ENCODE results near the gene PRR3. TPM values are rescaled to one million over a fixed set of nuclear protein-coding genes. Genes with fewer than 3 reads are reported as not detected.

The PRR3 gene
- total and polyA plus RNA-seq, 9 of the 15 experiments (the other 6 are each of a cell fraction or from before 2014, with no cell fraction given) = 23.5 to 59.6 (median 28.8) TPM

DNA sequence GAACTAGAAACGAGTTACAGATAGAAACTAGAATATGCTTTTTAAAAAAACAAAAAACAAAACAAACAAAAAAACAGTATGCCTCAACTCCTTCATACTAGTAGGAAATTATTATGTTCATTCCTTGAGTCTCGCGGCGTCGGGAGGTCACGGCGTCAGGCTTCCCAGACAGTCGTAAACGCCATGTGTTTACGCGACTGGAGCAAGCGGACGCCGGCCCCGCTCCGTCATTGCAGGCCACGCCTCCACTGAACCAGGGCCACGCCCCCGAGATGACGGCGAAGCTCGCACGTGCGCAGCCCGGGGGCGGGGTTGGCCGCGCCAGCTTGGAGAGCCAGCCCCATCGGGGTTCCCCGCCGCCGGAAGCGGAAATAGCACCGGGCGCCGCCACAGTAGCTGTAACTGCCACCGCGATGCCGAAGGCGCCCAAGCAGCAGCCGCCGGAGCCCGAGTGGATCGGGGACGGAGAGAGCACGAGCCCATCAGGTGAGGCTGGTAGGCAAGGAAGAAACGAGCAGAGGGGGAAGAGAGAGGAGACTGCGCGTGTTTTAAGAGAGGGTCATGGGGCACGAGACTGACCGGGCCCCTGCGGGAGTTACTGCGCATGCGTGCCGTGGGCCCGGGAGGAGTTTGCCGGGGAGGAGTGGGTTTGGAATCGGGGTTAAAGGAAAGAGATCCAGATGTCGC lies 14.1 kb downstream of the PRR3 start, which contains the start of gene ABCF1 (continued):
- TF ChIP-seq, protein P1, sequence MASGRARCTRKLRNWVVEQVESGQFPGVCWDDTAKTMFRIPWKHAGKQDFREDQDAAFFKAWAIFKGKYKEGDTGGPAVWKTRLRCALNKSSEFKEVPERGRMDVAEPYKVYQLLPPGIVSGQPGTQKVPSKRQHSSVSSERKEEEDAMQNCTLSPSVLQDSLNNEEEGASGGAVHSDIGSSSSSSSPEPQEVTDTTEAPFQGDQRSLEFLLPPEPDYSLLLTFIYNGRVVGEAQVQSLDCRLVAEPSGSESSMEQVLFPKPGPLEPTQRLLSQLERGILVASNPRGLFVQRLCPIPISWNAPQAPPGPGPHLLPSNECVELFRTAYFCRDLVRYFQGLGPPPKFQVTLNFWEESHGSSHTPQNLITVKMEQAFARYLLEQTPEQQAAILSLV (tag; IDR thresholded peaks at IDR 0.05) = no peak
- TF ChIP-seq ZNF3 (CRISPR knock-in tag; IDR thresholded peaks at IDR 0.05) = no peak
- TF ChIP-seq ZNF212 (CRISPR knock-in tag; IDR thresholded peaks at IDR 0.05) = peak; percentile 84
- no peak for TF ChIP-seq ZNF274 (IDR thresholded peaks at IDR 0.05; ENCODE audit: borderline replicate concordance, low read depth, low read length)
- TF ChIP-seq HES1 (IDR thresholded peaks at IDR 0.05; ENCODE audit: low read depth) = no peak
- no peak for TF ChIP-seq EHMT2 (IDR thresholded peaks at IDR 0.05)
- peak; percentile 91 for TF ChIP-seq E2F8 (IDR thresholded peaks at IDR 0.05; ENCODE audit: low read depth, partially characterized antibody)
- TF ChIP-seq ZNF75A (CRISPR knock-in tag; IDR thresholded peaks at IDR 0.05) = 0 out of 2 replicates have a peak, but pooled peaks have one; percentile 41
- TF ChIP-seq, protein P2, sequence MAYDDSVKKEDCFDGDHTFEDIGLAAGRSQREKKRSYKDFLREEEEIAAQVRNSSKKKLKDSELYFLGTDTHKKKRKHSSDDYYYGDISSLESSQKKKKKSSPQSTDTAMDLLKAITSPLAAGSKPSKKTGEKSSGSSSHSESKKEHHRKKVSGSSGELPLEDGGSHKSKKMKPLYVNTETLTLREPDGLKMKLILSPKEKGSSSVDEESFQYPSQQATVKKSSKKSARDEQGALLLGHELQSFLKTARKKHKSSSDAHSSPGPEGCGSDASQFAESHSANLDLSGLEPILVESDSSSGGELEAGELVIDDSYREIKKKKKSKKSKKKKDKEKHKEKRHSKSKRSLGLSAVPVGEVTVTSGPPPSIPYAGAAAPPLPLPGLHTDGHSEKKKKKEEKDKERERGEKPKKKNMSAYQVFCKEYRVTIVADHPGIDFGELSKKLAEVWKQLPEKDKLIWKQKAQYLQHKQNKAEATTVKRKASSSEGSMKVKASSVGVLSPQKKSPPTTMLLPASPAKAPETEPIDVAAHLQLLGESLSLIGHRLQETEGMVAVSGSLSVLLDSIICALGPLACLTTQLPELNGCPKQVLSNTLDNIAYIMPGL (CRISPR knock-in tag; IDR thresholded peaks at IDR 0.05) = peak; percentile 13; the same call in 1 of the 2 replicates
- TF ChIP-seq NFE2L1 (tag; IDR thresholded peaks at IDR 0.05; ENCODE audit: borderline replicate concordance, low read depth) = no peak
- peak; percentile 99 for TF ChIP-seq BHLHE40 (IDR thresholded peaks at IDR 0.05; ENCODE audit: low read length)
- TF ChIP-seq, protein P3, sequence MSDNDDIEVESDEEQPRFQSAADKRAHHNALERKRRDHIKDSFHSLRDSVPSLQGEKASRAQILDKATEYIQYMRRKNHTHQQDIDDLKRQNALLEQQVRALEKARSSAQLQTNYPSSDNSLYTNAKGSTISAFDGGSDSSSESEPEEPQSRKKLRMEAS (CRISPR knock-in tag; IDR thresholded peaks at IDR 0.05) = peak; percentile 100
- TF ChIP-seq, protein P4, sequence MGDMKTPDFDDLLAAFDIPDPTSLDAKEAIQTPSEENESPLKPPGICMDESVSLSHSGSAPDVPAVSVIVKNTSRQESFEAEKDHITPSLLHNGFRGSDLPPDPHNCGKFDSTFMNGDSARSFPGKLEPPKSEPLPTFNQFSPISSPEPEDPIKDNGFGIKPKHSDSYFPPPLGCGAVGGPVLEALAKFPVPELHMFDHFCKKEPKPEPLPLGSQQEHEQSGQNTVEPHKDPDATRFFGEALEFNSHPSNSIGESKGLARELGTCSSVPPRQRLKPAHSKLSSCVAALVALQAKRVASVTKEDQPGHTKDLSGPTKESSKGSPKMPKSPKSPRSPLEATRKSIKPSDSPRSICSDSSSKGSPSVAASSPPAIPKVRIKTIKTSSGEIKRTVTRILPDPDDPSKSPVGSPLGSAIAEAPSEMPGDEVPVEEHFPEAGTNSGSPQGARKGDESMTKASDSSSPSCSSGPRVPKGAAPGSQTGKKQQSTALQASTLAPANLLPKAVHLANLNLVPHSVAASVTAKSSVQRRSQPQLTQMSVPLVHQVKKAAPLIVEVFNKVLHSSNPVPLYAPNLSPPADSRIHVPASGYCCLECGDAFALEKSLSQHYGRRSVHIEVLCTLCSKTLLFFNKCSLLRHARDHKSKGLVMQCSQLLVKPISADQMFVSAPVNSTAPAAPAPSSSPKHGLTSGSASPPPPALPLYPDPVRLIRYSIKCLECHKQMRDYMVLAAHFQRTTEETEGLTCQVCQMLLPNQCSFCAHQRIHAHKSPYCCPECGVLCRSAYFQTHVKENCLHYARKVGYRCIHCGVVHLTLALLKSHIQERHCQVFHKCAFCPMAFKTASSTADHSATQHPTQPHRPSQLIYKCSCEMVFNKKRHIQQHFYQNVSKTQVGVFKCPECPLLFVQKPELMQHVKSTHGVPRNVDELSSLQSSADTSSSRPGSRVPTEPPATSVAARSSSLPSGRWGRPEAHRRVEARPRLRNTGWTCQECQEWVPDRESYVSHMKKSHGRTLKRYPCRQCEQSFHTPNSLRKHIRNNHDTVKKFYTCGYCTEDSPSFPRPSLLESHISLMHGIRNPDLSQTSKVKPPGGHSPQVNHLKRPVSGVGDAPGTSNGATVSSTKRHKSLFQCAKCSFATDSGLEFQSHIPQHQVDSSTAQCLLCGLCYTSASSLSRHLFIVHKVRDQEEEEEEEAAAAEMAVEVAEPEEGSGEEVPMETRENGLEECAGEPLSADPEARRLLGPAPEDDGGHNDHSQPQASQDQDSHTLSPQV (IDR thresholded peaks at IDR 0.05) = no peak
- TF ChIP-seq MIER1 (IDR thresholded peaks at IDR 0.05; ENCODE audit: low read depth) = no peak
- no peak; the same call in 1 of the 2 replicates for TF ChIP-seq KHSRP (IDR thresholded peaks at IDR 0.05)
- TF ChIP-seq TCF7 (IDR thresholded peaks at IDR 0.05; ENCODE audit: borderline replicate concordance) = peak; percentile 42; the same call in 1 of the 2 replicates
- TF ChIP-seq CBX1 (IDR thresholded peaks at IDR 0.05; ENCODE audit: low read depth) = no peak; the same call in 1 of the 2 replicates
